NCI-H748 (cell line): ENCODE measurements around the gene IRAK3.
"Not testable (repeated sequence)": the region's sequence is repeated elsewhere in the genome, so short reads cannot be mapped to it uniquely, and the experiment has no call there.

Source experiments
- DNase-seq: peaks from one replicate; lab custom pipeline; 2025; ENCODE audit not compliant: unreplicated experiment; lab: John Stamatoyannopoulos, UW

The IRAK3 gene

GRCh38 chr12:66169221-66170170 lies 19.5 kb upstream of the IRAK3 start, which contains the start of gene TMBIM4:
TSS of gene TMBIM4 (minus strand) at chr12:66169996. CDS start at chr12:66169951, 45 bp downstream.
- peak; percentile 95 for DNase-seq

- no peak for DNase-seq
These were observed 18.4 kb upstream of the IRAK3 start for GRCh38 chr12:66170606-66171005.

DNA sequence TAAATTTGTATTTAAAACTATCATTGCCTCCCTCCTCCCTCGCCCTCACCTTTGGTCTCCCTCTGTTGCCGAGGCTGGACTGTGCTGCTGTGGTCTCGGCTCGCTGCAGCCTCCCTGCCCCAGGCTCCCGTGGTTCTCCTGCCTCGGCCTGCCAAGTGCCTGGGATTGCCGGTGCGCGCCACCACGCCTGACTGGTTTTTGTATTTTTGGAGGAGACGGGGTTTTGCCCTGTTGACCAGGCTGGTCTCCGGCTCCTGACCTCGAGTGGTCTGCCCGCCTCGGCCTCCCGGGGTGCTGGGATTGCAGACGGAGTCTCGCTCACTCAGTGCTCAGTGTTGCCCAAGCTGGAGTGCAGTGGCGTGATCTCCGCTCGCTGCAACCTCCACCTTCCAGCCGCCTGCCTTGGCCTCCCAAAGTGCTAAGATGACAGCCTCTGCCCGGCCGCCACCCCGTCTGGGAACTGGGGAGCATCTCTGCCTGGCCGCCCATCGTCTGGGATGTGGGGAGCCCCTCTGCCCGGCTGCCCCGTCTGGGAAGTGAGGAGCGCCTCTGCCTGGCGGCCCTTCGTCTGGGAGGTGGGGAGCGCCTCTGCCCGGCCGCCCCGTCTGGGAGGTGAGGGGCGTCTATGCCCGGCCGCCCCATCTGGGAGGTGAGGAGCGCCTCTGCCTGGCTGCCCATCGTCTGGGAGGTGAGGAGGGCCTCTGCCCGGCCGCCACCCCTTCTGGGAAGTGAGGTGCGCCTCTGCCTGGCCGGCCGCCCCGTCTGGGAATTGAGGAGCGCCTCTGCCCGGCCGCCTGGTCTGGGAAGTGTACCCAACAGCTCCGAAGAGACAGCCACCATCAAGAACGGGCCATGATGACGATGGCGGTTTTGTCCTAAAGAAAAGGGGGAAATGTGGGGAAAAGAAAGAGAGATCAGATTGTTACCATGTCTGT lies 14.4 kb upstream of the IRAK3 start:
- not testable (repeated sequence) for DNase-seq

DNA sequence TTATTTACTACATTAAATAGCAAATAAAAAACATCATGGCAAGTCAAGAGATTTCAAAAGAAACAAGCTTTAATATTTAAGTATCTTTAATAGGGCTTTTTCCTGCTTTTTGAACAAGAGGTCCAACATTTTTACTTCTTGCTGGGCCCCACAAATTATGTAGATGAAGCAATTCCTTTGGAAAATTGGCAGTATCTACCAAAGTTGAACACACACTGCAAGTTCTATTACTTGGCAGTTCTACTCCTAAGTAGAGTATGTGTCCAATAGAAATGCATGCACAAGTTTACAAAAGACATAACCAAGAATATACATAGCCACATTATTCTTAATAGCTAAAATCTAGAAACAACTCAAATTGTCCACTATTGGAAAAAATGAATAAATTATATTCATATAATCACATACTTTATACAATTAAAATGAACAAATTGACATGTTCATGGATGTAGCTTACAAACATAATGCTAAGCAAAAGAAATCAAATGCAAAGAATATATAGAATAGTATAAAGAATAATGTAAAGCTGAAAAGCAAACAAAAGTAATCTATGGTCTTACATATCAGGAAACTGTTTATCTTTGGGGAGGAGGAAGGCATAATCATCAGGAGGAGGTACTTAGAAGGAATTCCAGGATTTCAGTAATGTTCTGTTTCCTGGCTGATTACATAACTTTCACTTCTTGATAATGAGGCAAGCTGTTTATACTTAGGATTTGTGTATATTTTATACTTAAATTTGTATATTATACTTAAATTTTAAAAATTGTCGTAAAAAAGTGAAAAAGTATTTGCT lies 12.7 kb upstream of the IRAK3 start:
- no peak for DNase-seq

DNA sequence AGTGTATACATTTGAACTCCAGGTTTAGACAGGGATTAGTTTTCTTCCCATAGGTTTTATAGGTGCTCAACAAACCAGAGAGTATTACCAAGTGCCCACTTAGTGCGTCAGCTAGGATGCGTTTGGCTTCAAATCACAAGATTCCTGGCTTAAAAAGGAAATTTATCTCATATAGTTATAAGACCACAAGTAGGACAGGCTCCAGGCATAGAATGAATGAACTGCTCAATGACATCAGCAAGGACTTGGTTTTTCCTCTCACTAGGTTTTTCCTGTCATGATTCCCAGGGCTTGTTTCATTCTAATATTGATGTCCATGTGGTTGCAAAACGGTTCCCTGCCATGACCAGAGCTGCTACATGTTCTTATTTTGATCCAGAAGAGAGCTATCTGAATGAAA lies 6.1 kb upstream of the IRAK3 start:
- DNase-seq: no peak

DNA sequence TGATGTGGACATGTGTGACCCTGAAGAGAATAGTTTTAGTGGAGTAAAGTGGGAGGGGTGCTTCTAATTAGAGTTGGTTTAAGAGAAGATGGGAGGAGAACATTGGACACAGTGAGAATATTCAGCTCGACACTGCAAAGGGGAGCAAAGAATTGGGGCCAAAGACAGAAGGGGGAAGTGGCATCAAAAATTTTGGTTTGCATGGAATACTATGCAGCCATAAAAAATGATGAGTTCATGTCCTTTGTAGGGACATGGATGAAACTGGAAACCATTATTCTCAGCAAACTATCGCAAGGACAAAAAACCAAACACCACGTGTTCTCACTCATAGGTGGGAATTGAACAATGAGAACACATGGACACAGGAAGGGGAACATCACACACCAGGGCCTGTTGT lies 4.2 kb upstream of the IRAK3 start:
- not testable (repeated sequence) for DNase-seq

GRCh38 chr12:66187036-66187435 lies 2.0 kb upstream of the IRAK3 start:
- no peak for DNase-seq

- DNase-seq: no peak
These were observed 1.2 kb upstream of the IRAK3 start for GRCh38 chr12:66187821-66188220.

DNA sequence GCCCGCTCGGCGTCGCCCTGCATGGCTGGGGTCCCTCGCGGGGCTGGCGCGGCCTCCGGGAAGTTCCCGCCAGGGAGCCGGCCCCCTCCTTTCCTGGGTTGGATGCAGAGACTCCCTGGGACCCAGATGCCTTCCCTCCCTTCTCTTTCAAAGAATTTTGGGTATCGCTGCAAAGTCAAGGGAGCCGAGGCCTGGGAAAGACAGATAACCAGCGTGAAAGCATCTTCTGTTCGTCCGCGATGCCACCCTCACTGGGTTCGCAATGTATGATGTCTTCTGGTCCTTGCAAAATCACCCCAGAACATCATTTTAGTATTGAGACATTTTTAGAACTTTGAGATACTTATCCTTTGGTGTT lies 451 bp downstream of the IRAK3 start:
- no peak for DNase-seq

DNA sequence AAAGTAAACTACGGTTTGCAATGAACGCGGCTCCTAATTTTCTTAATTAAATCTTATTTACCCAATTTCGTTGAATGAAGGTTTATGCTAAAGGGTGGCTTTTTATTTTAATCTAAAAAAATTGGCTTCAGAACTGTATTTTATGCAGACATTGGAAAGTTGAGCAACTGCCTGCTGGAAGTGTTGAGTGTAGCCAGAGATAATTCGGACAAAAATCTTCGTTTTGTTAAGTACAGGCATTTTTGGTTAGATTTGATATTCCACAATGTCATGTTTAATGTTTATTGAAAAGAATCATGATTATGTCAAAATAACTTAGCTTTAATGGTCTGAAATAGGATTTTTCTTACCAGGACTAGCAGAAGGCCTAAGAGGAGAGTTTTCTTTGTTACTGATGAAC lies 875 bp downstream of the IRAK3 start:
- no peak for DNase-seq

DNA sequence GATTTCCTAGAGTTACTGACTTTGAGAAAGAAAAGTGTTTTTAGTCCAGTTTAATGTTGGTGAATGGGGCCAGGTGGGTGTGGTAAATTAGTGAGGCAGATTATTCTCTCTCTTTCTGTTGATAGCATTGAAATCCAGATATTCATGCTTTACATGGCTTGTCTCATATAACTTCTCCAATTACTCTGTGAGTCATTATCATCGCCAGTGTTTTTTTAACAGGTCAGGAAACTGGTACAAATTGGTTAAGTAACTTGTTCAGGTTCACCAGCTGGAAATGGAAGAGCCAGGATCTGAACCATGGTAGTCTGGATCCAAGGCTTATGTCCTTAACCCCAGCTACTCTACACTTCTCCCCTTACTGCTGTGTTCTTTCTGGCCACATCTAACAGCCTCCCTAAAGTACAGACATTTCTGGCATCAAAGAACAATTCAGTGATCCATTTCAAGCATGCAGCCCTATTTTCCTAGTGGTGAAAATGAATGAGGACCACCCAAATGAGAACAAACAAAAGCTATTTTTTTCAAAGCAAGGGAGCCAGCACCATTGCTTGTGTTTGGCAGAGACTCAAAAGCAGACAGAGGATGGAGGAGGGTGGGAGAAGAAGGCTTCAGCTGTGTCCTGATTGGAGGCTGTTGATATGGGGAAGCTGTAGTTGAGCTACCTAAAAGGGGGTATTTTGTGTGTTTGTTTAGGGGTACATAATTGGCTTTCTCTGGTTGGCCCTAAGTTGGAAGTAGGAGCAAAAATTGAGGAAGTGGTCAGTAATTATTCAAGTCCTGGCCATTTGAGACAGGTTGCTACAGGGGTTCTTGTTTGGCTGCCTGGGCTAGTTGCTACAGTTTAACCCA lies 1.7 kb downstream of the IRAK3 start:
- DNase-seq: no peak

- peak; percentile 74 for DNase-seq
These were observed 2.6 kb downstream of the IRAK3 start for GRCh38 chr12:66191547-66192126.

- no peak for DNase-seq
These were observed 5.1 kb downstream of the IRAK3 start for GRCh38 chr12:66194122-66194521.

- DNase-seq: no peak
These were observed 6.2 kb downstream of the IRAK3 start for GRCh38 chr12:66195242-66195641.

DNA sequence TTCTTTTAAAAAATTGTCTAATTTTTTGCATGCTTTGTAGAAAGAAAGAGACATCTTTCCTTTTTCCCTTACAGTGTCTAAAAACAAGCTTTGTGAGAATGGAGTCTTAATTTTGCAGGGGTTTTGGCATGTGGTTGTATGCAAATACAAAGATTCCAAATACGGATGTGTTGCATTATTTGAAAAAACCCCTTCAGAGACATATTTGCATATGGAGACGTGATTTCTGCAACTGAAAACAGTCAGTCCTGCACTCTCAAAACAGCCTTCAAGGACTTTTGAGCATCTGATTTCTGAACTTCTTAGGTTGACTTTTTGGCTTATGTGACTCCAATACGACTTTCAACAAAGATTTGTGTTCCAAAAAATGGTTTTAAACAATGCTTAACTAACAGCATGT lies 7.8 kb downstream of the IRAK3 start:
- DNase-seq: no peak

DNA sequence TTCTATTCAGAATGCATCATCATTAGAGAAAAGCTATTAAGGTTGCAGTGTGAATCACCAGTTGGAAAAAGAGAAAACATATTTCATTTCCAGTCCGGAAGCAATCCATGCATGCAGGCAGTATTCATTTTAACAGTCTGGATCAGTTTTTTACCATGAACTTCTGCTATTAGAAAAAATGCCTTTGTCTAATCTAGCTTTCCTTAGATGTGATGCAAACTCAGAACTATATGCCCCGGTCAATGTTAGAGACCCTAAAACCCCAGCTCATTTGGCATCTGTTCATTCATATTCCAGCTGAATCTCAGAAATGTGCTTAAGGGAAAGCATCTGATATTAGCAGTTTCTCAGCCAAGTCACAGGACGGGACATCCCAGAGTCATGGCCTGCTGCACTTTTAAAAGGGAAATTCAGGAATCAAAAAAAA lies 8.5 kb downstream of the IRAK3 start:
- no peak for DNase-seq

- DNase-seq: no peak
These were observed 10.1 kb downstream of the IRAK3 start for GRCh38 chr12:66199141-66199540.

- DNase-seq: no peak
These were observed 11.0 kb downstream of the IRAK3 start for GRCh38 chr12:66199831-66200509.

DNA sequence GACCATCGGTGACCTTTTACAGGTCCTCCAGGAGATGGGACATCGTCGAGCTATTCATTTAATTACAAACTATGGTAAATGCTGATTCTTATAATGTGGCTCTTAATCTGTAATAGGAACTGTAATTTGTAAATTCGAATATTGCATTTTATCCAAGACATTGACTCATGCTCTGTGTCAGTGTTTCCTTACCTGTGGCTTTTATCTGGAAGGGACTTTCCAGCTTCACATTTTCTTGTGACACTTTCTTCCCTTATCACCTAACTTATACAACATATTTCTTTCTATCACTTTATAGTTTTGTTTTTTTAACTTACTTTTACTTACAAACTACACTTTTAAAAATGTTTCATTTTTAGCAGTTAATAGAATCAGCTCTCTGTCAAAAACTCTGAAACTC lies 14.8 kb downstream of the IRAK3 start:
- DNase-seq: no peak
